ENCODE data around the gene ACADM.
A peak's percentile ranks its signal among the peaks of the same experiment; 100 is the strongest.
"Not testable (repeated sequence)": the region's sequence is repeated elsewhere in the genome, so short reads cannot be mapped to it uniquely, and the experiment has no call there.

Gene ACADM

DNA sequence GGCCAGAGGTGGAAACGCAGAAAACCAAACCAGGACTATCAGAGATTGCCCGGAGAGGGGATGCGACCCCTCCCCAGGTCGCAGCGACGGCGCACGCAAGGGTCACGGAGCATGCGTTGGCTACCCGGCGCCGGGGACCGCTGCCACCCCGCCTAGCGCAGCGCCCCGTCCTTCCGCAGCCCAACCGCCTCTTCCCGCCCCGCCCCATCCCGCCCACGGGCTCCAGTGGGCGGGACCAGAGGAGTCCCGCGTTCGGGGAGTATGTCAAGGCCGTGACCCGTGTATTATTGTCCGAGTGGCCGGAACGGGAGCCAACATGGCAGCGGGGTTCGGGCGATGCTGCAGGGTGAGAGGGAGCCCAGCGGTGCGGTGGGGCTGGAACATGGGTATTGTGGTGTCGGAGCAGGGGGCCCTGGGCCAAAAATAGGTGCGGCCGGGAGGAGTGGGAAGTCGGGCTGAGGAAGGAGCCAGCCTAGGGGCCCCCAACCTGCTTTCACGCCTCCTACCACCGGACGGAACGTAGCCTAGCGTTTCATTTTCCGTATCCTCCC is at the start of gene ACADM:
Gene ACADM, plus strand, starts transcription at position 238 of the 551 bp plus-strand sequence. Its CDS starts 79 bp downstream, at position 317.
- DNase-seq: peak; percentile 94 to 95

DNA sequence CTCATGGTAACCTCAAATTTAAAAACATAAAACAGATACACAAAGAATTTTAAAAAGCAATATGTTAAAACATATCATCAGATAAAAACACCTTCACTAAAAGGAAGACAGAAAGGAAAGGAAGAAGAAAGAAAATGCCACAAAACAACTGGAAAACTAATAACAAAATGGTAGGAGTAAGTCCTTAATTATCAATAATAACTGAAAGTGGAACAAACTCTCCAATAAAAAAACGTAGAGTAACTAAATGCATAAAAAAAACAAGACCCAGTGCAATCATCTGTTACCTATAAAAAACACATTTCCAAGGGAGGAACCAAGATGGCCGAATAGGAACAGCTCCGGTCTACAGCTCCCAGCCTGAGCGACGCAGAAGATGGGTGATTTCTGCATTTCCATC is 47.1 kb upstream of the ACADM start:
- no peak for DNase-seq

DNA sequence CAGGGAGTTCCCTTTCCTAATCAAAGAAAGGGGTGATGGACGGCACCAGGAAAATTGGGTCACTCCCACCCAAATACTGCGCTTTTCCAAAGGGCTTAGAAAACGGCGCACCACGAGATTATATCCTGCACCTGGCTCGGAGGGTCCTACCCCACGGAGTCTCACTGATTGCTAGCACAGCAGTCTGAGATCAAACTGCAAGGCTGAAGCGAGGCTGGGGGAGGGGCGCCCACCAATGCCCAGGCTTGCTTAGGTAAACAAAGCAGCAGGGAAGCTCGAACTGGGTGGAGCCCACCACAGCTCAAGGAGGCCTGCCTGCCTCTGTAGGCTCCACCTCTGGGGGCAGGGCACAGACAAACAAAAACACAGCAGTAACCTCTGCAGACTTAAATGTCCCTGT is 46.5 kb upstream of the ACADM start:
- DNase-seq: not testable (repeated sequence)

- no peak for DNase-seq
Observed at GRCh38 chr1:75690547-75690946, 34.0 kb upstream of the ACADM start.

GRCh38 chr1:75693551-75693950 is 31.0 kb upstream of the ACADM start:
- no peak for DNase-seq

DNA sequence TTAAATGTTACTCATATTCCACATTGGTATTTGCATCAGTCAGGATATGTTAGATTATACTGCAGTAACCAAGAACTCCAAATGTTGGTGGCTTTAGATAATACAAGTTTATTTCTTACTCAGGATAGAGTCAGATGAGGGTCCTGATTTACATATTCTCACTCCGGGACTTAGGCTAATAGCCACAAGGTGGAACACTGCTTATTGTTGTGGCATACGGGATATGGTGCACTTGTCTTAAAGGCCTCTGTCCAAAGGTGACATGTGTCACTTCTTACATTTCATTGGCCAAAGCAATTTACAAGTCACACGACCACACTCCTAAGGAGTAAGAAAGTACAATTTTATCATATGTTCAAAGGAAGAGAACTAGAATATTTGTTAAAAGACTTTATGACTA is 28.5 kb upstream of the ACADM start:
- DNase-seq: no peak

DNA sequence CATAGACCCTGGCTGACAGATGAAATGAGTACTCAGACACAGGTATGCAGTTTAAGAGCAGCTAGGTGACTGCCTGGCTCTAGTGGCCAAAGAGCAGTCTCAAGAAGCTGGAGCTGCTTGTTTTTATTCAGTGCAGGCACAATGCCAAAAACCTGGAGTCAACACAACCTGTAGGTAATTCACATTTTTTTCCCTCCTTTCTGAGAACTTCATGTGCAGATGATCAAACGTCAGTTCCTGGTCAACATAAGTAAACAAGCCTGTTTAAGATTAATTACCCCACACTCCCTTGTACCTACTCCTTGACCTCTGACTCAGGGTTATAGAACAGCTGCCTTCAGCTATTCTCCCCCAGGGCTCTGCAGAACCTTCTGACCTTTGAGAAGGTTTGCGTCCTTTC is 17.3 kb upstream of the ACADM start:
- DNase-seq: no peak

- no peak for DNase-seq
Observed at GRCh38 chr1:75708910-75709309, 15.6 kb upstream of the ACADM start.

- no peak for DNase-seq
Observed at GRCh38 chr1:75710832-75711231, 13.7 kb upstream of the ACADM start.

DNA sequence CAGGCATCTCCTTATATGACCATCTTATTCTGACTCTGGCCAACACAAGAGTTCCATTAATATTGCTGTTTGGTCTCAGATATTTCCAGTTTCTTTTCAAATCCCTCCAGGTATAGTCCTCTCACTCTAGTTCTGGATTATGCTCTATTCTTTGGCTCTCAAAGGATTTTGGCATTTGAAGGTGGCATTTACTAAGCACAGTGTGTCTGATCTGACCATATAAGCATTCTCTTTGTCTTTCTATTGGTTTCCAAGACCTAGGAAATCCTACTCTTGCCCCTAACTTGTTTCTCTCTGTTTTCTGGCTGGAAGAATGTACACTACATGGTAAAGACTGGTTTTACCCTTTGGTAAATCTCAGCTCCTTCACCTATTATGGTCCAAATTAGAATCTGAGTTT is 12.7 kb upstream of the ACADM start:
- DNase-seq: no peak

GRCh38 chr1:75712306-75712705 is 12.2 kb upstream of the ACADM start:
- DNase-seq: no peak

- DNase-seq: no peak
Observed at GRCh38 chr1:75719810-75720209, 4.7 kb upstream of the ACADM start.

DNA sequence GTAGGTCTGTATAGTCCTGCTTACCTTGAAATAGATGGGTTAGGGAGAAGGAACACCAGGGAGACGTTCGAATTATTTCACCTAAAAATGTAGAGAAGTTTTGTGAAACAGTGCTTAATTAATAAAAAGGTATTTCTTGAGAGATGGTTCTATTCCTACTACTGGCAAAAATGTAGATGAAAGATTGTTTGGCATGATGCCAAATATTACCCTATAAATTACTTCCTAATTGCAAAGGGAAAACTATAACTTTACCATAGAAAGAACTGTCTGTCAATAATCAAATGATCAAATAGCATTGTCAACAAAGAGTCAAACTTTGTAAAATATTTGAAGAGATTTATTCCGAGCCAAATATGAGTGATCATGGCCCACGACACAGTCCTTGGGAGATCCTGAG is 4.2 kb upstream of the ACADM start:
- no peak for DNase-seq

GRCh38 chr1:75720820-75721219 is 3.7 kb upstream of the ACADM start:
- DNase-seq: no peak

DNA sequence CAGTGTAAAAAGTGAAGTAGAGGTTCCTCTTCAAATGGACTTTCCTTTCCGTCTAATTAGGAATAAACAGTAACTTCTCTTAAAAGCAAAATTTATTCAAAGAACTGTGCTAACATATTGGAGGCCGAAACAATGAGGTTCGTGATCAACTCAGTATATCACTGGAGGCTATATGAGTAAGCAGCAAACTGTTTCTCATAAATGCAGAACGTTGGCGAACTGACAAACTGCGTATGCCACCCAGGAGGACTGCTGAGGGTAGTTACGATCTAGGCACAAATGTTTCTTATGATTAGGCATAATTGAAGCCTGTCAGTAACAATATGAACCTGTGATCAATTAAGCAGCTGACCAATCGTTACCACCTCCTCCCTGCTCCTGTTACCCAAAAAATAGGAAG is 2.3 kb upstream of the ACADM start:
- DNase-seq: not testable (repeated sequence)

DNA sequence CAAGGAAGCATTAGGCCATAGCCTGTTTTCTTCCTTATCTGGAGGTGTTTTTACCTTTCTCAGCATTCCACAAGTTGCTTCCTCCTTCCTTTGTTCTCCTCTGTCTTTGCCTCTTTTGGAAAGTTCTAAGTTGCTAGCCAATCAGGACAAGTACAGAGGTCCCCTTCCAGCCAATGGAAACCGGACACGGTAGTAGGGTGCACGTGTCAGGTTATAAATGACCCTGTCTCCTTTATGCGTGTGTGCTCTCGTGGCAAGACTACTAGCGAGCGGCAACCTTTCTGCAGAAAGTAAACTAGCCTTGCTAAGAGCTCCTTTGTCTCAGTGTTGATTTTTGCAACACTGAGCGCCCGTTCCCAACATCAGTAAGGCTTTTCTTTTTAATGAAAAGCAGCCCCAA is 1.5 kb upstream of the ACADM start:
- no peak for DNase-seq

DNA sequence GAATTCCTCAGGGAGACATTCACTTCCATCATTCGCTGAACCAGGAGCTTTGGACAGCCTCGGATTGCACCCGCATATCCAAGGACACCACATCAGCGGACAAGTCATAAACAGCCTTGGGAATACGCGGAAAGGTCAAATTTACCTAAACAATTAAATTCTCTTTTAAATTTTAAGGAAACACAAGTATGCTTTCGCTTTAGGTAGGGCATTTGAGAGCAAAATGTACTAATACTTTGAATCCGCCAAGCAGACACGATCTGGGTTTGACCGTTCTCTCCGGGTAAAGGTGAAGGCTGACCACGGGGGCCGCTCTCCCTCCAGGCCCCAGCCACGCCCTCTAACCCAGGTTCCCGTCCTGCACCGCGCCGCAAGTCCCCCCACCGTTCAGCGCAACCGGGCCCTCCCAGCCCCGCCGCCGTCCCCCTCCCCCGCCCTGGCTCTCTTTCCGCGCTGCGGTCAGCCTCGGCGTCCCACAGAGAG is 479 bp upstream of the ACADM start:
- peak in 1 of 2 experiments; percentile 84 for DNase-seq

DNA sequence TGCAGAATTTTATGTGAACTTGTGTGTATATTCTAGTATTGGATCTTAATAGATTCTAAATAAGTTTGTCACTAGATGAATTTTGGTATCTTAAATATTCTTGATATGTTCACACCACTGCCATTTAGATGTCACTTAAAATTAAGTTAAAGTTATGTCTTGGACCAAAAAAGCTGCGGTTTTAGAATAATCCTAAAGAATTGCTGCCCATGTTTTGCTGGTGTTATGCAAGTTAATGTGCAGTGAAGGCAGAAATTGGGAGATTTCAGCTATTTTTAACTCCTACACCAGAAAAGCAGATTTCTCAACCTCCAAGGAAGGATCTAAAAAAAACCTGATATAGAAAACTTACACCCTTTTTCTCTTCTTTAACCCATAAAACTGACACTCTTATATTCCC is 757 bp downstream of the ACADM start:
- DNase-seq: no peak

DNA sequence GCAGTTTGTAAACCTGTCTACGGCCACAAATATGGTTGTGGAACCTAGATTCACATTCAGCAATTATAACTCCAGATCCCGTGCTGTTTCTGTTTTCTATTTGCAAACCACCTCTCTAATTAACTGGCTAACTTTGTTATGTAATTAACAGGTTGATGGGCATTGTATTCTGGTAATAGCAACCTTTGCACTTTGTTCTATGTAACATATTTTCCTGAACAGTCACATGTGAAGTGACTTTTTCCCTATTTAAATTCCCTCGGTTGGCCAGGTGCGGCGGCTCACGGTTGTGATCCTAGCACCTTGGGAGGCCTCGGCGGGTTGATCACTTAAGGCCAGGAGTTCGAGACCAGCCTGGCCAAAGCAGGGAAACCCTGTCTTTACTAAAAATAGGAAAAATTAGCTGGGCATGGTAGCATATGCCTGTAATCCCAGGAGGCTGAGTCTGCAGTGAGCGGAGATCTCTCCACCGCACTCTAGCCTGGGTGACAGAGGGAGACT is 1.4 kb downstream of the ACADM start:
- no peak for DNase-seq

- DNase-seq: no peak
Observed at GRCh38 chr1:75727571-75727970, 3.1 kb downstream of the ACADM start.

GRCh38 chr1:75730432-75730831 is 5.9 kb downstream of the ACADM start:
- no peak for DNase-seq

GRCh38 chr1:75731881-75732280 is 7.4 kb downstream of the ACADM start:
- DNase-seq: no peak

DNA sequence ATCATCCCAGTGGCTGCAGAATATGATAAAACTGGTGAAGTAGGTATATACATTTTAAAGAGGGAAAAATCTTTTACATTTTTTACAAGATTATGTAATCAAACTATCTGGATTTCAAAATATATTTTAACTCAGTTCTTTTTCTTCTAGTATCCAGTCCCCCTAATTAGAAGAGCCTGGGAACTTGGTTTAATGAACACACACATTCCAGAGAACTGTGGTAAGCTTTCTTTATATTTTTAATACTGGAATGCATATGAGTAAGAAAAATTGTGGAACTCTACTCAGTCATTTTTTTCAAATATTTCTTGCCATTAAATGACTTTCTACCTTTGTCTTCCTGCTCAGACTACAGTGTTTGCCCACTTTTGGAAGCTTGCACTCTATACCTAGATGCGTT is 8.2 kb downstream of the ACADM start:
- DNase-seq: no peak

DNA sequence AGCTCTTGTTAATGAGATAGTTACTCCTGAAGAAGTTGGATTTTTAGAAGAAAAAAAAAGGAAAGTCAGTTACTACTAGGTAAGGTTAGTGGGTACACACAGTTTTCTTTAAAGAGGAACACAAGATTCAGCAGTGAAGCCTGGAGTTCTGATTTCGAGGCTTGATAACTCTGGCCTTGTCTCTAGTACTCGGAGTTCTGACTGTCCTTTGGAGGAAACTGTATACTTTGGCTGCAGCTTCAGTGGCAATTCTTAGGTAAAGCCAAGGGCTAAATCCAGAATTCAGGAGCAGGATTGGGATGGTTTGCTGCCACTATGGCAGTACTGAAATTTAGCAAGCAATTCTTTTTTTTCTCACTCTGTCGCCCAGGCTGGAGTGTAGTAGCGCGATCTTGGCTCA is 9.2 kb downstream of the ACADM start:
- DNase-seq: no peak

GRCh38 chr1:75736016-75736415 is 11.5 kb downstream of the ACADM start:
- DNase-seq: no peak
